ENCODE data around the gene PIANP. TPM values are rescaled to one million over a fixed set of nuclear protein-coding genes. Genes with fewer than 3 reads are reported as not detected.

The PIANP gene
- total RNA-seq, 4 donors from 2014 or later, result 0.11 to 0.19 TPM; not detected in 2

DNA sequence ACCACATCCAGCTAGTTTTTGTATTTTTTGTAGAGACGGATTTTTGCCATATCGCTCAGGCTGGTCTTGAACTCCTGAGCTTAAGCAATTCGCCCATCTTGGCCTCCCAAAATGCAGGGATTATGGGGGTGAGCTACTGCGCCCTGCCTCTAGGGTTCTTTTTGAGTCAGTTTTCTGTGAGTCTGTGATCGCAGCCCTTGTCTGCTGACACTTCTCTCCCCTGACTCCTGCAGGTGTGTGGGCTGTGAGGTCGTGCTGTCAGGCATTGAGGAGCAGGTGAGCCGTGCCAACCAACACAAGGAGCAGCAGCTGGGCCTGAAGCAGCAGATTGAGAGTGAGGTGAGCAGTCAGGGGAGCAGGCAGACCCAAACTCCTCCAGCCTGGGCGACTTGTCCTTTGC lies 29.6 kb upstream of the PIANP start:
- TF ChIP-seq POLR2A (IDR thresholded peaks at IDR 0.05), result no peak
- TF ChIP-seq, protein P1, sequence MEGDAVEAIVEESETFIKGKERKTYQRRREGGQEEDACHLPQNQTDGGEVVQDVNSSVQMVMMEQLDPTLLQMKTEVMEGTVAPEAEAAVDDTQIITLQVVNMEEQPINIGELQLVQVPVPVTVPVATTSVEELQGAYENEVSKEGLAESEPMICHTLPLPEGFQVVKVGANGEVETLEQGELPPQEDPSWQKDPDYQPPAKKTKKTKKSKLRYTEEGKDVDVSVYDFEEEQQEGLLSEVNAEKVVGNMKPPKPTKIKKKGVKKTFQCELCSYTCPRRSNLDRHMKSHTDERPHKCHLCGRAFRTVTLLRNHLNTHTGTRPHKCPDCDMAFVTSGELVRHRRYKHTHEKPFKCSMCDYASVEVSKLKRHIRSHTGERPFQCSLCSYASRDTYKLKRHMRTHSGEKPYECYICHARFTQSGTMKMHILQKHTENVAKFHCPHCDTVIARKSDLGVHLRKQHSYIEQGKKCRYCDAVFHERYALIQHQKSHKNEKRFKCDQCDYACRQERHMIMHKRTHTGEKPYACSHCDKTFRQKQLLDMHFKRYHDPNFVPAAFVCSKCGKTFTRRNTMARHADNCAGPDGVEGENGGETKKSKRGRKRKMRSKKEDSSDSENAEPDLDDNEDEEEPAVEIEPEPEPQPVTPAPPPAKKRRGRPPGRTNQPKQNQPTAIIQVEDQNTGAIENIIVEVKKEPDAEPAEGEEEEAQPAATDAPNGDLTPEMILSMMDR (IDR thresholded peaks at IDR 0.05), result no peak

GRCh38 chr12:6729186-6729585 lies 28.6 kb upstream of the PIANP start:
- H3K4me1 ChIP-seq, result peaks cover 0 to 17% (median 8%) of the 10 kb centered on the region in 3 donors
- WGBS, 2 donors, result 94% methylated on average over 9 of the region's 18 CpGs; no CpG with 5 or more reads in 1 of the 2 donors
- peaks cover 28 to 71% (median 30%) of the 10 kb centered on the region in 3 donors for H3K36me3 ChIP-seq
- no peak for DNase-seq
- no peak overlapping the region for H3K27ac ChIP-seq
- intact Hi-C loops (cut with DNase I), result no loop called here
- H3K27me3 ChIP-seq, result no peaks in the 10 kb centered on the region
- no peak for TF ChIP-seq POLR2A (IDR thresholded peaks at IDR 0.05)
- TF ChIP-seq, protein P1 (IDR thresholded peaks at IDR 0.05), result no peak
- no peak overlapping the region for H3K4me3 ChIP-seq
- H3K9me3 ChIP-seq, result no peaks in the 10 kb centered on the region

More for the DNA sequence above, 29.6 kb upstream of the PIANP start:
- Histone ChIP-seq H3K9me3 (no peaks in the 10 kb centered on the region), H3K27ac (no peak overlapping the region), H3K4me1 (peaks cover 0 to 8% (median 0%) of the 10 kb centered on the region in 3 donors), H3K4me3 (no peak overlapping the region), H3K27me3 (no peaks in the 10 kb centered on the region), H3K36me3 (peaks cover 28 to 79% (median 30%) of the 10 kb centered on the region in 3 donors)
- DNase-seq, result no peak
- intact Hi-C loops (cut with DNase I), result no loop called here
- WGBS, 2 donors, result 73 to 92% methylated on average over 3 to 5 of the region's 8 CpGs

DNA sequence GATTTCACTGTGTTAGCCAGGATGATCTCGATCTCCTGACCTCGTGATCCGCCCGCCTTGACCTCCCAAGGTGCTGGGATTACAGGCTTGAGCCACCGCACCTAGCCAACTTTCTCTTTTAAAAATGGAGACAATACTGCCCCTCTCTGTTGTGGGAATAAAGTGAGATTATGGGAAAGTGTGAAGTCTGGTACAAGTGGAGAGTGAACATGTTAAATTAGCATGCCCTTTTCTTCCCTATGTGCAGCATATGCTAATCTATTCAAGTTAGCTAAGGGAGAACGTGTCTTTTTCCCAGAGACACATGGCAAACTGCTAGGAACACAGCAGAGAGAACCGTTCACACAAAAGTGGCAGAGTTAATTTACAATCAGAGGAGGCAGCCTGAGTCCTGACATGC lies 24.7 kb upstream of the PIANP start:
- no peaks in the 10 kb centered on the region for H3K27me3 ChIP-seq
- H3K27ac ChIP-seq, result no peak overlapping the region
- 87 to 93% methylated on average over 7 of the region's 7 CpGs for WGBS, 2 donors
- peaks cover 12 to 37% (median 18%) of the 10 kb centered on the region in 3 donors for H3K36me3 ChIP-seq
- H3K9me3 ChIP-seq, result no peaks in the 10 kb centered on the region
- no peak for DNase-seq
- H3K4me3 ChIP-seq, result no peak overlapping the region
- no peak for TF ChIP-seq POLR2A (IDR thresholded peaks at IDR 0.05)
- TF ChIP-seq, protein P1 (IDR thresholded peaks at IDR 0.05), result no peak
- intact Hi-C loops (cut with DNase I), result no loop called here
- peaks cover 0 to 21% (median 8%) of the 10 kb centered on the region in 3 donors for H3K4me1 ChIP-seq

- Histone ChIP-seq H3K4me1 (peaks cover 0 to 21% (median 8%) of the 10 kb centered on the region in 3 donors), H3K4me3 (peak overlapping the region; percentile 42 to 80 (median 59)), H3K27me3 (no peaks in the 10 kb centered on the region), H3K36me3 (peaks cover 2 to 28% (median 10%) of the 10 kb centered on the region in 3 donors), H3K27ac (peak overlapping the region; percentile 82 to 96 (median 88)), H3K9me3 (no peaks in the 10 kb centered on the region)
- no peak for TF ChIP-seq POLR2A (IDR thresholded peaks at IDR 0.05)
- TF ChIP-seq, protein P1 (IDR thresholded peaks at IDR 0.05), result no peak
- DNase-seq, result no peak
- 0% methylated on average over 2 to 5 of the region's 10 CpGs for WGBS, 2 donors
- intact Hi-C loops (cut with DNase I), result no loop called here
Observed at GRCh38 chr12:6724409-6724797, 23.8 kb upstream of the PIANP start.

DNA sequence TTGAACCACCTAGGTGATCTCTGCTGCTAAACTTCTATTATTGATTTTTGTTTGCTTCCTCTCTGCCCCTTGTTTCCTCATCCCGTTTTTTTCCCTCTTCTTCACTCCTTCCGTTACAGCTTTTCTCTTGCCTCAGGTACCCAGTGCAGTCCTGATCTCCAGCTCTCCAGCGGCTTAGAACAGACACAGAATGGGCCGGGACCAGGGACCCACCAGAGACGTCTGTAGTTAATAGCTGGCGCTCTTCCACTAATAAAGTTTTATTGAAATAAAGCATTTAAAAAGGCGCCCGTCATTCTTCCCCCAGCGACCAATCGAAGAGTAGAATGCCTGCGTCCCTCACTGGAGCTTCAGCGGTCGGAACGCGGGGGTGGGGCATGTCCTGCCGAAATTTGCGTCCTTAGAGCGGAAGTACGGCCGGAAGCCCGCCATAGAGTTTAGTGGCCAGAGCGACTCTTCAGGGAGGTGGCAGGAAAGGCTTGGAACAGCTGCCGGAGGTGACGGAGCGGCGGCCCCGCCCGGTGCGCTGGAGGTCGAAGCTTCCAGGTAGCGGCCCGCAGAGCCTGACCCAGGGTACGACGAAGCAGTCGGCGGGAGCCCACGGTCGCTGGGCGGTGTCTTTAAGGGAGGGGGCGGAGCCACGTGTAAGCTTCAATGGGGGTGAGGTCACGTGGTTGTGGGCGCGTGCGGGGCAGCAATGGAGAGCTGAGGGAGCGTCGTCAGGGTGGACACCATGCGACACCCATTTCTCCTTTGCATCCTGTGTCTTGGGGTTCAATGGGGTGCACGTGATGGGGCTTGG lies 23.2 kb upstream of the PIANP start, which contains the start of gene COPS7A:
Gene COPS7A, plus strand, starts transcription at position 440 of the 802 bp plus-strand sequence. CDS start 611 bp downstream, outside the sequence.
- H3K4me1 ChIP-seq, result peaks cover 0 to 21% (median 8%) of the 10 kb centered on the region in 3 donors
- peak within 1 kb of the TSS; percentile 82 to 96 (median 88) for H3K27ac ChIP-seq
- H3K27me3 ChIP-seq, result no peaks in the 10 kb centered on the region
- TF ChIP-seq, protein P1 (IDR thresholded peaks at IDR 0.05), result no peak
- TF ChIP-seq POLR2A (IDR thresholded peaks at IDR 0.05), result peak in 3 of 4 donors; percentile 54 to 63 (median 55)
- intact Hi-C loops (cut with DNase I), result no loop called here
- H3K4me3 ChIP-seq, result peak within 1 kb of the TSS; percentile 42 to 80 (median 59)
- DNase-seq, result peak; percentile 94
- no peaks in the 10 kb centered on the region for H3K9me3 ChIP-seq
- WGBS, 2 donors, result 2 to 4% methylated on average over 7 to 9 of the region's 49 CpGs
- peaks cover 0 to 22% (median 4%) of the 10 kb centered on the region in 3 donors for H3K36me3 ChIP-seq
